Measurements from ENCODE around the gene NOP56.

Gene NOP56

DNA sequence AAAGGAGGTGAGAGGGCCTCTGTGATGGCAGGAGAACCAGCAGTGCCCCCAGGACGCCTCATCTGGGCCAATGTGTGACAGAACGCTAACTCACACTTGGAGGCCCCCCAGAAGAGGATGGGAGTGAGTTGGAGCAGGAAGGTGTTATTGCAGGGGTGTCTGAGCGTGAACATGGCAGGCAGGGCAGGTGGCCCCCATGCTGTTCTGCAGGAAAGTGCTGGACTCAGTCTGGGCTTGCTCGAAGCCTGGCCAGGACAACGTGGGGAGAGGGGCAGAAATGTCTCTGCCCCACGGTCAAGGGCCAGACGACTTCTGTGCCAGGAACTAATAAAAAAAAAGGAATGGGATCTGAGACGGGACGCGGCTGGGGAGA lies 39.2 kb downstream of the NOP56 start:
- 94% methylated on average over 10 of the region's 10 CpGs for WGBS (ENCODE audit: insufficient coverage)
- Histone ChIP-seq H3K36me3 (ENCODE audit: control insufficient read depth in 4 of 4, insufficient read depth in 4 of 4, low read length in 3 of 4) (no peaks in the 10 kb centered on the region), H3K27ac (ENCODE audit: insufficient read depth in 1 of 2, low read depth in 1 of 2, low read length in 2 of 2, poor library complexity in 1 of 2, severe bottlenecking in 2 of 2) (no peak overlapping the region), H3K4me3 (ENCODE audit: control insufficient read depth in 1 of 7, extremely low read depth in 1 of 7, insufficient read depth in 4 of 7, low read depth in 2 of 7, low read length in 6 of 7) (no peak overlapping the region), H3K4me1 (ENCODE audit: control extremely low read depth in 1 of 4, control insufficient read depth in 4 of 4, insufficient read depth in 4 of 4, low read length in 3 of 4) (peaks cover 4 to 42% (median 25%) of the 10 kb centered on the region in 4 experiments), H3K9me3 (ENCODE audit: control extremely low read depth in 1 of 5, control insufficient read depth in 4 of 5, insufficient read depth in 2 of 5, low read depth in 1 of 5, low read length in 4 of 5) (no peaks in the 10 kb centered on the region), H3K27me3 (replicated peaks in 2 of 5; ENCODE audit: control insufficient read depth in 4 of 5, insufficient read depth in 5 of 5, low read length in 4 of 5) (peaks cover 0 to 56% (median 24%) of the 10 kb centered on the region in 5 experiments)
- ChIA-PET POLR2A (interaction anchor here (0.5 kb wide), 1 partner anchor 10 kb away, joined by 3 read pairs; no protein-coding TSS in a partner anchor), CTCF (interaction anchor here (1.0 to 4.4 kb wide), 3 partner anchors 9 to 51 kb away, joined by 3 to 24 read pairs (median 3); no protein-coding TSS in a partner anchor)
- DNase-seq: no peak

DNA sequence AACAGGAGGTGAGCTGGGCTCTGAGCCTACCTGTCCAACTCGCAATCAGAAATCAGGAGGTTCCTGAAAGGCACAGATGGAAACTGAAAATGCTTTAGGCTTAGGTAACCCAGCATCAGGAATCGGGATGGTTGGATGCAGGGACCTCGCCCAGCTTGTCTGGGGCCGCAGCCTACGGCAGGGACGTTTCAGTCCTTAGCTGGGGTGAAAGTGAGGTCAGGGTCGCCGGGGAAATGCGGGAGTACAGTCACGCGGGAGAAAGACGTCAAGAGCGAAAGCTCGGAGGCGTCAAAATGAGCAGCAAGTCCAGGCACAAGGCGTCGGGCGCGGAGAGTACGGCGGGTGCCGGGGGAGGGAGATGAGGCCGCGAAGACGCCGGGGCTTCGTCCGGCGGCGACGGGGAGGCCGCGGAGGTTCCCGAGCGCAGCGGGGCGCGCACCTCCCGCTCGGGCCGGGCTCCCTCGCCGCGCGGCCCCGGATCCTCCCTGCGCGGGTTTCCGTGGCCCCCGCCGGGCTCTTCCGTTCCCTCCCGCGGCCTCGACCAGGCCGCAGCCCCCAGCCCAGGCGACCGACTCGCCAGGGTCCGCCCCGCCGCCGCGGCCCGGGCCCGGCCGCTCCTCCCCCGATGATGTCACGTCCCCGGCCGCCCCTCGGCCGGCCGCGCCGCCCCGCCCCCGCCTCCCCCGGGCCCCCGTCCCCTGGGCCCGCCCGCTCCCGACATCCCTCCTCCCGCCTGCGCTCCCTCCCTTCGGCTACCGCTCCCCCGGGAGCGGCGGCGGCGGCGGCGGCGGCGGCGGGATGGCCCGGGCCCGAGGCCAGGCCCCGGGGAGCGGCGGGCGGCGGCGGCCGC lies 39.8 kb downstream of the NOP56 start, which contains the start of gene EBF4:
Gene EBF4, plus strand, starts transcription at position 745 of the 850 bp plus-strand sequence. CDS start 866 bp downstream, outside the sequence.
- Histone ChIP-seq H3K36me3 (ENCODE audit: control insufficient read depth in 4 of 4, insufficient read depth in 4 of 4, low read length in 3 of 4) (no peaks in the 10 kb centered on the region), H3K4me3 (ENCODE audit: control insufficient read depth in 1 of 7, extremely low read depth in 1 of 7, insufficient read depth in 4 of 7, low read depth in 2 of 7, low read length in 6 of 7) (peak within 1 kb of the TSS in 6 of 7 experiments; percentile 26 to 63 (median 48)), H3K9me3 (ENCODE audit: control extremely low read depth in 1 of 5, control insufficient read depth in 4 of 5, insufficient read depth in 2 of 5, low read depth in 1 of 5, low read length in 4 of 5) (no peaks in the 10 kb centered on the region), H3K27me3 (replicated peaks in 2 of 5; ENCODE audit: control insufficient read depth in 4 of 5, insufficient read depth in 5 of 5, low read length in 4 of 5) (peaks cover 0 to 60% (median 24%) of the 10 kb centered on the region in 5 experiments), H3K4me1 (ENCODE audit: control extremely low read depth in 1 of 4, control insufficient read depth in 4 of 4, insufficient read depth in 4 of 4, low read length in 3 of 4) (peaks cover 4 to 41% (median 24%) of the 10 kb centered on the region in 4 experiments), H3K27ac (ENCODE audit: insufficient read depth in 1 of 2, low read depth in 1 of 2, low read length in 2 of 2, poor library complexity in 1 of 2, severe bottlenecking in 2 of 2) (no peak within 1 kb of the TSS)
- CTCF ChIA-PET: interaction anchor here (0.9 to 4.4 kb wide), 3 partner anchors 9 to 51 kb away, joined by 3 to 24 read pairs (median 3); no protein-coding TSS in a partner anchor
- 9% methylated on average over 56 of the region's 106 CpGs for WGBS (ENCODE audit: insufficient coverage)
- peak in 2 of 3 donors; percentile 41 to 53 for DNase-seq
- POLR2A ChIA-PET: interaction anchor here (0.5 to 1.7 kb wide), 3 partner anchors 9 to 72 kb away, joined by 3 to 9 read pairs (median 3); no protein-coding TSS in a partner anchor

GRCh38 chr20:2692886-2693285 lies 40.5 kb downstream of the NOP56 start:
- WGBS (ENCODE audit: insufficient coverage): 0% methylated on average over 15 of the region's 64 CpGs
- peak overlapping the region in 3 of 7 experiments; percentile 11 to 63 (median 57) for H3K4me3 ChIP-seq (ENCODE audit: control insufficient read depth in 1 of 7, extremely low read depth in 1 of 7, insufficient read depth in 4 of 7, low read depth in 2 of 7, low read length in 6 of 7)
- CTCF ChIA-PET: interaction anchor here (0.9 to 4.4 kb wide), 4 partner anchors 14 to 159 kb away, joined by 3 to 24 read pairs (median 8); no protein-coding TSS in a partner anchor

GRCh38 chr20:2693286-2694007 lies 41.0 kb downstream of the NOP56 start:
- POLR2A ChIA-PET: interaction anchor here (0.5 to 1.7 kb wide), 3 partner anchors 13 to 70 kb away, joined by 3 to 9 read pairs (median 3); no protein-coding TSS in a partner anchor

More at GRCh38 chr20:2692886-2693285, 40.5 kb downstream of the NOP56 start:
- no peaks in the 10 kb centered on the region for H3K9me3 ChIP-seq (ENCODE audit: control extremely low read depth in 1 of 5, control insufficient read depth in 4 of 5, insufficient read depth in 2 of 5, low read depth in 1 of 5, low read length in 4 of 5)
- H3K36me3 ChIP-seq (ENCODE audit: control insufficient read depth in 4 of 4, insufficient read depth in 4 of 4, low read length in 3 of 4): no peaks in the 10 kb centered on the region
- POLR2A ChIA-PET: interaction anchor here (0.5 to 1.7 kb wide), 2 partner anchors 14 to 71 kb away, joined by 3 to 9 read pairs; no protein-coding TSS in a partner anchor
- peaks cover 0 to 34% (median 19%) of the 10 kb centered on the region in 4 experiments for H3K4me1 ChIP-seq (ENCODE audit: control extremely low read depth in 1 of 4, control insufficient read depth in 4 of 4, insufficient read depth in 4 of 4, low read length in 3 of 4)
- H3K27ac ChIP-seq (ENCODE audit: insufficient read depth in 1 of 2, low read depth in 1 of 2, low read length in 2 of 2, poor library complexity in 1 of 2, severe bottlenecking in 2 of 2): no peak overlapping the region
- peak in 2 of 3 donors; percentile 43 to 64 for DNase-seq
- peaks cover 0 to 65% (median 24%) of the 10 kb centered on the region in 5 experiments for H3K27me3 ChIP-seq (replicated peaks in 2 of 5; ENCODE audit: control insufficient read depth in 4 of 5, insufficient read depth in 5 of 5, low read length in 4 of 5)

GRCh38 chr20:2694008-2694471 lies 41.6 kb downstream of the NOP56 start:
- H3K27ac ChIP-seq (ENCODE audit: insufficient read depth in 1 of 2, low read depth in 1 of 2, low read length in 2 of 2, poor library complexity in 1 of 2, severe bottlenecking in 2 of 2): no peak overlapping the region
- 17% methylated on average over 9 of the region's 23 CpGs for WGBS (ENCODE audit: insufficient coverage)
- peaks cover 0 to 69% (median 24%) of the 10 kb centered on the region in 5 experiments for H3K27me3 ChIP-seq (replicated peaks in 2 of 5; ENCODE audit: control insufficient read depth in 4 of 5, insufficient read depth in 5 of 5, low read length in 4 of 5)
- POLR2A ChIA-PET: interaction anchor here (0.6 to 1.7 kb wide), 4 partner anchors 13 to 107 kb away, joined by 3 to 9 read pairs (median 3); no protein-coding TSS in a partner anchor
- CTCF ChIA-PET: interaction anchor here (0.6 to 4.4 kb wide), 6 partner anchors 13 to 59 kb away, joined by 3 to 24 read pairs (median 4); no protein-coding TSS in a partner anchor
- peaks cover 0 to 26% (median 12%) of the 10 kb centered on the region in 4 experiments for H3K4me1 ChIP-seq (ENCODE audit: control extremely low read depth in 1 of 4, control insufficient read depth in 4 of 4, insufficient read depth in 4 of 4, low read length in 3 of 4)
- no peaks in the 10 kb centered on the region for H3K36me3 ChIP-seq (ENCODE audit: control insufficient read depth in 4 of 4, insufficient read depth in 4 of 4, low read length in 3 of 4)
- DNase-seq: no peak
- peak overlapping the region in 3 of 7 experiments; percentile 42 to 63 (median 46) for H3K4me3 ChIP-seq (ENCODE audit: control insufficient read depth in 1 of 7, extremely low read depth in 1 of 7, insufficient read depth in 4 of 7, low read depth in 2 of 7, low read length in 6 of 7)
- no peaks in the 10 kb centered on the region for H3K9me3 ChIP-seq (ENCODE audit: control extremely low read depth in 1 of 5, control insufficient read depth in 4 of 5, insufficient read depth in 2 of 5, low read depth in 1 of 5, low read length in 4 of 5)

More at GRCh38 chr20:2693286-2694007, 41.0 kb downstream of the NOP56 start:
- CTCF ChIA-PET: interaction anchor here (0.6 to 4.4 kb wide), 6 partner anchors 14 to 159 kb away, joined by 3 to 24 read pairs (median 3); no protein-coding TSS in a partner anchor
- peaks cover 0 to 29% (median 14%) of the 10 kb centered on the region in 4 experiments for H3K4me1 ChIP-seq (ENCODE audit: control extremely low read depth in 1 of 4, control insufficient read depth in 4 of 4, insufficient read depth in 4 of 4, low read length in 3 of 4)
- peak overlapping the region in 5 of 7 experiments; percentile 26 to 63 (median 42) for H3K4me3 ChIP-seq (ENCODE audit: control insufficient read depth in 1 of 7, extremely low read depth in 1 of 7, insufficient read depth in 4 of 7, low read depth in 2 of 7, low read length in 6 of 7)
- peaks cover 0 to 65% (median 24%) of the 10 kb centered on the region in 5 experiments for H3K27me3 ChIP-seq (replicated peaks in 2 of 5; ENCODE audit: control insufficient read depth in 4 of 5, insufficient read depth in 5 of 5, low read length in 4 of 5)
- peak in 2 of 3 donors; percentile 65 to 73 for DNase-seq
- no peak overlapping the region for H3K27ac ChIP-seq (ENCODE audit: insufficient read depth in 1 of 2, low read depth in 1 of 2, low read length in 2 of 2, poor library complexity in 1 of 2, severe bottlenecking in 2 of 2)
- no peaks in the 10 kb centered on the region for H3K9me3 ChIP-seq (ENCODE audit: control extremely low read depth in 1 of 5, control insufficient read depth in 4 of 5, insufficient read depth in 2 of 5, low read depth in 1 of 5, low read length in 4 of 5)
- H3K36me3 ChIP-seq (ENCODE audit: control insufficient read depth in 4 of 4, insufficient read depth in 4 of 4, low read length in 3 of 4): no peaks in the 10 kb centered on the region
- WGBS (ENCODE audit: insufficient coverage): 3% methylated on average over 81 of the region's 89 CpGs

GRCh38 chr20:2694519-2694918 lies 42.1 kb downstream of the NOP56 start:
- no peak for DNase-seq
- POLR2A ChIA-PET: interaction anchor here (0.7 to 0.9 kb wide), 2 partner anchors 19 to 107 kb away, joined by 3 read pairs; no protein-coding TSS in a partner anchor
- H3K27ac ChIP-seq (ENCODE audit: insufficient read depth in 1 of 2, low read depth in 1 of 2, low read length in 2 of 2, poor library complexity in 1 of 2, severe bottlenecking in 2 of 2): no peak overlapping the region
- peaks cover 0 to 26% (median 12%) of the 10 kb centered on the region in 4 experiments for H3K4me1 ChIP-seq (ENCODE audit: control extremely low read depth in 1 of 4, control insufficient read depth in 4 of 4, insufficient read depth in 4 of 4, low read length in 3 of 4)
- CTCF ChIA-PET: interaction anchor here (0.9 to 4.4 kb wide), 7 partner anchors 13 to 59 kb away, joined by 3 to 24 read pairs (median 4); no protein-coding TSS in a partner anchor
- no peaks in the 10 kb centered on the region for H3K36me3 ChIP-seq (ENCODE audit: control insufficient read depth in 4 of 4, insufficient read depth in 4 of 4, low read length in 3 of 4)
- peaks cover 0 to 71% (median 24%) of the 10 kb centered on the region in 5 experiments for H3K27me3 ChIP-seq (replicated peaks in 2 of 5; ENCODE audit: control insufficient read depth in 4 of 5, insufficient read depth in 5 of 5, low read length in 4 of 5)
- H3K4me3 ChIP-seq (ENCODE audit: control insufficient read depth in 1 of 7, extremely low read depth in 1 of 7, insufficient read depth in 4 of 7, low read depth in 2 of 7, low read length in 6 of 7): no peak overlapping the region
- 54% methylated on average over 10 of the region's 13 CpGs for WGBS (ENCODE audit: insufficient coverage)
- H3K9me3 ChIP-seq (ENCODE audit: control extremely low read depth in 1 of 5, control insufficient read depth in 4 of 5, insufficient read depth in 2 of 5, low read depth in 1 of 5, low read length in 4 of 5): no peaks in the 10 kb centered on the region

Measured in common myeloid progenitor, CD34-positive (primary cell).